K562 (cell line): ENCODE measurements around the gene KLHL29. TPM values are rescaled to one million over a fixed set of nuclear protein-coding genes. Genes with fewer than 3 reads are reported as not detected.

Experiments used
- ATAC-seq: fragments of 200-7000 bp; cut with Tn5 transposase; 3 replicates; pipeline ENCODE4 v1.9.1; 2020; ENCODE audit warnings: moderate library complexity
- BruUV-seq: library from RNA; stranded (reverse); fragments of 400-500 nt; replicated peaks from 2 replicates; lab custom pipeline; 2021; lab: Mats Ljungman, UMichigan
- CTCF ChIA-PET: fragments of 300-600 bp; formaldehyde crosslinking; extraction: SDS; loops from one replicate; lab custom pipeline; 2021; ENCODE audit warnings: low intra/inter-chr PET ratio; lab: Yijun Ruan, JAX
- POLR2A ChIA-PET: fragments of 300-600, 350-650 bp; sonication (Branson Sonifier 250); formaldehyde crosslinking; extraction: SDS; loops from one replicate; lab custom pipeline; 2021; ENCODE audit warnings: antibody characterized with exemption, inconsistent platforms; lab: Yijun Ruan, JAX
- DNase-seq, 4 experiments: peaks; one replicate each; pipeline versions ENCODE4 v3.0.0 to v3.0.0-alpha.2; 2011 to 2018; ENCODE audit warnings: low spot score in 3 of 4, mixed read lengths in 3 of 4; ENCODE audit errors: extremely low read depth in 1 of 4
- FAIRE-seq: peaks from 2 replicates; lab custom pipeline; 2011; peaks lifted over from hg19 to GRCh38; lab: Jason Lieb, UNC
- H2AFZ ChIP-seq: 2 replicates; pipeline ENCODE4 v1.6.0; 2011; ENCODE audit warnings: low read depth, low read length, control low read depth, inconsistent platforms
- H3K27ac ChIP-seq: fragments of 200-600 bp; 3 replicates; pipeline ENCODE4 v1.8.0; 2011; ENCODE audit warnings: low read depth, mild to moderate bottlenecking, control low read depth, inconsistent platforms, low read length, moderate library complexity, mixed read lengths; ENCODE audit errors: extremely low read depth
- H3K27me3 ChIP-seq, 2 experiments: fragments of 300-600 bp in 1 of 2; 2 replicates in 1 of 2; 3 replicates in 1 of 2; pipeline versions ENCODE4 v1.6.0 to v1.8.0; 2011; ENCODE audit warnings: inconsistent platforms in 2 of 2, low read length in 2 of 2, mild to moderate bottlenecking in 1 of 2, mixed read lengths in 1 of 2, moderate library complexity in 1 of 2; ENCODE audit not compliant: control insufficient read depth in 2 of 2, insufficient read depth in 2 of 2
- H3K36me3 ChIP-seq: fragments of 300-600 bp; 3 replicates; pipeline ENCODE4 v1.8.0; 2011; ENCODE audit warnings: mild to moderate bottlenecking, low read length, inconsistent platforms; ENCODE audit not compliant: control insufficient read depth, insufficient read depth
- H3K4me1 ChIP-seq, 2 experiments: fragments of 200-600 bp in 1 of 2; replicated peaks in 1 of 2; 2 replicates in 1 of 2; 3 replicates in 1 of 2; pipeline versions ENCODE4 v1.5.1 to v1.8.0; 2011; ENCODE audit warnings: inconsistent platforms in 2 of 2, low read length in 2 of 2, mild to moderate bottlenecking in 1 of 2, mixed read lengths in 1 of 2, moderate library complexity in 1 of 2; ENCODE audit not compliant: control insufficient read depth in 2 of 2, insufficient read depth in 2 of 2
- H3K4me2 ChIP-seq: 2 replicates; pipeline ENCODE4 v1.6.1; 2011; ENCODE audit warnings: low read length, control low read depth, inconsistent platforms, mixed read lengths; ENCODE audit not compliant: insufficient read depth
- H3K4me3 ChIP-seq: fragments of 200-600 bp; sonication (generic), shearing (Covaris generic); 2 replicates; pipeline ENCODE4 v1.5.1; 2016; ENCODE audit warnings: control low read depth, inconsistent platforms
- H3K79me2 ChIP-seq: fragments of 200-600 bp; 3 replicates; pipeline ENCODE4 v1.8.0; 2011; ENCODE audit warnings: low read length, inconsistent platforms; ENCODE audit not compliant: control insufficient read depth, insufficient read depth
- H3K9ac ChIP-seq, 2 experiments: 2 replicates each; pipeline versions ENCODE4 v1.6.0 to v1.6.1; 2011; ENCODE audit warnings: low read depth in 2 of 2, low read length in 2 of 2, control low read depth in 1 of 2, inconsistent platforms in 1 of 2, mild to moderate bottlenecking in 1 of 2, mixed read lengths in 1 of 2; ENCODE audit not compliant: insufficient read depth in 1 of 2
- H3K9me1 ChIP-seq: one replicate; pipeline ENCODE4 v1.6.0; 2011; ENCODE audit warnings: inconsistent platforms, mild to moderate bottlenecking, low read length, moderate library complexity; ENCODE audit not compliant: control insufficient read depth, insufficient read depth
- H3K9me3 ChIP-seq: replicated peaks from 2 replicates; pipeline ENCODE4 v1.5.1; 2011; ENCODE audit warnings: low read depth, low read length, inconsistent platforms; ENCODE audit not compliant: control insufficient read depth, insufficient read depth
- H4K20me1 ChIP-seq: replicated peaks from 2 replicates; pipeline ENCODE4 v1.6.1; 2011; ENCODE audit warnings: low read length, inconsistent platforms, mixed read lengths; ENCODE audit not compliant: control insufficient read depth, insufficient read depth
- CCNT2 ChIP-seq: IDR thresholded peaks from 2 replicates; pipeline ENCODE4 v1.6.1; 2011; ENCODE audit warnings: borderline replicate concordance, low read depth, mild to moderate bottlenecking, moderate library complexity, mixed read lengths, low read length; ENCODE audit not compliant: insufficient read length; ENCODE audit errors: extremely low read depth
- TAF1 ChIP-seq: IDR thresholded peaks from 2 replicates; pipeline ENCODE4 v1.6.1; 2011; ENCODE audit warnings: mild to moderate bottlenecking, low read length, moderate library complexity; ENCODE audit not compliant: insufficient read depth, control insufficient read depth, severe bottlenecking; ENCODE audit errors: extremely low read depth
- WGBS: fragments of 100-300 bp; shearing (Covaris generic); methylation state at CpG from one replicate; pipeline ENCODE4 v1.1.6; 2016; ENCODE audit warnings: low coverage, mixed read lengths; ENCODE audit not compliant: insufficient coverage; ENCODE audit errors: missing lambda C conversion rate; 5-methylcytosine and 5-hydroxymethylcytosine counted together
- in situ Hi-C: fragments of 300-500 bp; cut with MboI; formaldehyde crosslinking; loops from 4 replicates; pipeline ENCODE4 v1.15.0; 2018; ENCODE audit warnings: inconsistent platforms, mixed read lengths
- intact Hi-C: fragments of 100-400 bp; cut with micrococcal nuclease; formaldehyde crosslinking; loops from 2 replicates; pipeline ENCODE4 v1.14.2; 2022
- polyA plus RNA-seq, 8 experiments: library from polyadenylated mRNA; depleted of rRNA in 4 of 8; stranded (reverse) in 5 of 8; unstranded in 3 of 8; fragments of >200 nt; fragmentation: Nextera tagmentation in 2 of 8; fragmentation: Illumina TruSeq in 1 of 8; extraction: Ambion mirVana in 2 of 8; extraction: Trizol in 1 of 8; gene quantifications; 2 replicates each; pipeline versions ENCODE4 v1.2.1 to v1.2.3, GENCODE V29; 2011 to 2014; ENCODE audit warnings: inconsistent platforms in 1 of 8, missing spikeins in 1 of 8
- total RNA-seq, 7 experiments: library from RNA; depleted of rRNA in 6 of 7; stranded (reverse); fragments of >200 nt in 6 of 7; fragmentation: Illumina TruSeq in 2 of 7; extraction: Trizol in 2 of 7; gene quantifications; 2 replicates each; pipeline versions ENCODE4 v1.2.1 to v1.2.3, GENCODE V29; 2011 to 2021; ENCODE audit warnings: low replicate concordance in 1 of 7

Gene KLHL29
- total and polyA plus RNA-seq, 9 of the 15 experiments (the other 6 are each of a cell fraction or from before 2014, with no cell fraction given): 0.03 to 0.31 (median 0.08) TPM; not detected in 1

DNA sequence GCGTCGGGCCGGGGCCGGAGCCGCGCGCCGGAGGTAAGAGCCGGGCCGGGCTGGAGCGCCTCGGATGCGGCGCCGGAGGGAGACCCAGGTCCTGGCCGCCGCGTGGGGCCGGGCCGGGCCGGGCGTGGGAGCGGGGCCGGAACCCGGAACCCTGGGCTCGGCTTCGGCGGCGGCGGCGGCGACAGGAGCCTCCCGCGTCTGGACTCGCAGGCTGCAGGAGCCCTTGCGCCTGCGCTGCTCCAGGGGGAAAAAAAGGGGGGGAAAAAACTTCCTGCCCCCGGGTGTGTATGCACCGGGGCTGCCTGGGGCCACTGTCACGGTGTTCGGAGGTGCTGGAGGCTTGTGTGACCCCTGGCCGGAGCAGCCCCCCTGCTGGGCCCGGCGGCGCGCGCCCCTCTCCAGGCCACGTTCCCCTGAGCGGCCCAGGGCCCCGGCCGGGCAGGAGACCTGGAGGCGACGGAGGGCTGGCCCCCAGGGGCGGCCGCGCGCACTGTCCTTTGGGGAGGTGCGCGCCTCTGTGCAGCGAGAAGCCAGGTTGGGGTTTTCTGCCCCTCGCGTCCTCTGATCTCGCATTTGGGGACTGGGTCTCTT is 864 bp downstream of the KLHL29 start:
- CTCF ChIA-PET: no interaction called here
- no TSS peak for BruUV-seq
- intact Hi-C loops: no loop called here
- no peak overlapping the region for H3K4me3 ChIP-seq
- TF ChIP-seq CCNT2: no peak
- no peak for TF ChIP-seq TAF1
- DNase-seq: no peak
- in situ Hi-C loops: no loop called here
- ATAC-seq: no peak
- no peak for FAIRE-seq
- POLR2A ChIA-PET: no interaction called here
- no peaks in the 10 kb centered on the region for H3K9me3 ChIP-seq
- peaks cover 0 to 14% of the 10 kb centered on the region in 2 experiments; a peak in 2 of 5 replicates for H3K4me1 ChIP-seq
- H2AFZ ChIP-seq: no peak overlapping the region
- H3K36me3 ChIP-seq: no peaks in the 10 kb centered on the region
- no peak overlapping the region for H3K4me2 ChIP-seq
- H3K9me1 ChIP-seq: peaks cover 2% of the 10 kb centered on the region
- H3K27ac ChIP-seq: no peak overlapping the region
- no peak overlapping the region for H3K9ac ChIP-seq
- H4K20me1 ChIP-seq: no peaks in the 10 kb centered on the region; the same call in 1 of the 2 replicates
- H3K27me3 ChIP-seq: peaks cover 11 to 44% of the 10 kb centered on the region in 2 experiments; a peak in 4 of 5 replicates
- no peaks in the 10 kb centered on the region for H3K79me2 ChIP-seq
- WGBS: 53% methylated on average over 20 of the region's 63 CpGs
